Measurements from ENCODE around the gene PACRG.
A peak's percentile ranks its signal among the peaks of the same experiment; 100 is the strongest.

The PACRG gene

DNA sequence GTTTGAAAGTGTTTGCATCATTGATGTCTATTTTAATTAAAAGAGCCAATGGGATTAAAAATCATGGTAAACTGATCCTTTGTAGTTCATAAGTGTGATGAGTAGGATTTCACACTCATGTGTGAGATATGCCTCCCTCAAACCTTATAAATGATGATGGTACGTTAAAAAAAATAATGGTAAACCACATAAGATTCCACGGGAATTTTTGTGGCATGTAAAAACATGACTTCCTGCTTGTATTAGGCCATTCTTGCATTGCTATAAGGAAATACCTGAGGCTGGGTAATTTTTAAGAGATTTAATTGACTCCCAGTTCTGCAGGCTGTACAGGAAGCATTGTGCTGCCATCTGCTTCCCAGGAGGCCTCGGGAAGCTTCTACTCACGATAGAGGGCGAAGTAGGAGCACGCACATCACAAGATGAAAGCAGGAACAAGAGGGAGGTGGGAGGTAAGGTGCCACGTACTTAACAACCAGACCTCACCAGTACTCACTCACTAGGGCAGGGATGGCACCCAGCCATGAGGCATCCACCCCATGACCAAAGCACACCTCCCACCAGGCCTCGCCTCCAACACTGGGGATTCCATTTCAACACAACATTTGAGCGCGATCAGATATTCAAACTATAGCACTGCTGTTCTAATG is 499.2 kb downstream of the PACRG start:
- DNase-seq (ENCODE audit: low read depth in 1 of 2, low spot score in 1 of 2) = no peak
- in situ Hi-C loops (cut with HindIII; ENCODE audit: low pct_unique_long_range_greater_than_20kb, low sequenced_read_pairs) = no loop called here
- TF ChIP-seq JUND (IDR thresholded peaks at IDR 0.05; ENCODE audit: low read depth) = no peak

DNA sequence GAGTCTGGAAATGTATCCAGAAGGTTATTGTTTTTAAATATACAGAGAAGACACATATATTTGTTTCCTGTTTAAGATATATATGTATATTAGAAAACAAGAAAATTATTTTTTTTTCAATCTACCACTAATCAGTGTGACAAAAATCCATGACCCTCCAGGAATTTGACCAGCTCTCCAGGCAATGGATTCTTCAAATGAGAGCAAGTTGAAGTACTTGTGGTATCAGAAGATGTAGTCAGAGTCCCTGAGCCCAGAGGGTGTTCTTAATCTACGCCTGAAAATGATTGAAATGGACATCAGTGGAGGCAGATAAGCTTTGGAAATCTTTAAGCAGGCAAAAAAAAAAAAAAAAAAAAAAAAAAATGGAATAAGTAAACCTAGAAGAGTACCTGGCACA is 500.3 kb downstream of the PACRG start:
- in situ Hi-C loops (cut with HindIII; ENCODE audit: low pct_unique_long_range_greater_than_20kb, low sequenced_read_pairs) = no loop called here
- TF ChIP-seq JUND (IDR thresholded peaks at IDR 0.05; ENCODE audit: low read depth) = no peak
- DNase-seq (ENCODE audit: low read depth in 1 of 2, low spot score in 1 of 2) = no peak

DNA sequence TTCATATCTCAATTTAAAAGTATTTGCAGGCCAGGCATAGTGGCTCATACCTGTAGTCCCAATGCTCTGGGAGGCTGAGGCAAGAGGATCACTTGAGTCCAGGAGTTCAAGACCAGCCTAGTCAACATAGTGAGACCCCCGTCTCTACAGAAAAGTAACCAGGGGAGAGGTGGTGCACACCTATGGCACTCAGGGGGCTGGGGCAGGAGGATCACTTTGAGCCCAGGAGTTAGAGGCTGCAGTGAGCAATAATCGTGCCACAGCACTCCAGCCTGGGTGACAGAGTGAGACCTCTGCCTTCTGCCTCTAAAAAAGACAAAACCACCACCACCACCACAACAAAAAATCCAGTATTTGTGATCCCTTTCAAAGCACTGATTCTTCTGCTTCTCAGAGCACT is 501.3 kb downstream of the PACRG start:
- TF ChIP-seq JUND (IDR thresholded peaks at IDR 0.05; ENCODE audit: low read depth) = no peak
- in situ Hi-C loops (cut with HindIII; ENCODE audit: low pct_unique_long_range_greater_than_20kb, low sequenced_read_pairs) = no loop called here
- no peak for DNase-seq (ENCODE audit: low read depth in 1 of 2, low spot score in 1 of 2)

DNA sequence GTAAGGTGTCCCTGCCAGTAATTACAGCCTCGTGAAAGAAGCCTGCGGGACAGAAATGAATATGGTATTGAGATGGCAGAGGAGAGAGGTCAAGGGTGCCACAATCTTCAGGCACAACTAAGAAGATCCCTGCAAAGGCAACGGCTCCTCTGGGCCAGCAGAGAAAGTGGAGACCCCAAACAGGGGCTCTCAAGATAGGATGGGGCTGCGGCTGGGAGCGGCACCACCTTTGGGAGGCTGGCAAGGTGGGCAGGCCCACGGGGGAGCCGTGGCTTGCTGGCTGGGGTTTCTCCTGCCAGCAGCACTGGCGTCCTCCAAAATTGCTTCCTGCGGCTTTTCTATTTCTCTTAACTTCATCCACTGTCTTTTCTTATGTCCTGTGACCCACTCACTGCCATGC is 503.1 kb downstream of the PACRG start:
- DNase-seq (ENCODE audit: low read depth in 1 of 2, low spot score in 1 of 2) = no peak
- no peak for TF ChIP-seq JUND (IDR thresholded peaks at IDR 0.05; ENCODE audit: low read depth)
- in situ Hi-C loops (cut with HindIII; ENCODE audit: low pct_unique_long_range_greater_than_20kb, low sequenced_read_pairs) = no loop called here

DNA sequence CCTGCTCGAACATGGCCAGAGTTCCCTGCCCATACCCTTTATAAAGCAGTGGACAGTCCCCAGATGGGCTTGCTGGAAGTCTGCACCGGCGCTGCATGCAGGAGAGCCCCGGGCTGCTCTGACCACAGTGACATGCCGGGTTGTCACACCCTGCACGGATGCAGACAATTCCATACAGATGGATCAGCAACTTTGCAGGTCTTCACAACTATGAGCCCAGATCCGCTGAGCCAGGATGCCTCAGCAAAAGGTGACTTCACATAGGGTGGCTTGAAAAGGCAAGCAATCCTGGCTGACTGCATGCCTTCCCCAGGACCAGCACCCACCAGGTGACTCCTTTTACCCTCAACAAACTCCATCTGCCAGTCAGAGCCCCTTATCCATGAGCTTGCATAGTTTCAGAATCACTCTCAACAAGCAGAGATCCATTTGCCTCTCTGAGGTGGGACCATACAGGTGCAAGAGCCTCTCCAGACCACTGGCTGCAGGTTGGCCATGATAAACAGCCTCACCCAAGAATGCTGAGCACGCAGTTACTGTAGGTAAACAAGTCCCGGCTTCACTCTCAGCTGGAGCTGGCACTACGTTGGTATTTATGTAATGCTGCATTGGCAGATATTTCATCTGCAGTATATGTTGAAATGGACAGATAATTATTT is 503.7 kb downstream of the PACRG start:
- DNase-seq (ENCODE audit: low read depth in 1 of 2, low spot score in 1 of 2) = peak in 1 of 2 experiments; percentile 20
- TF ChIP-seq JUND (IDR thresholded peaks at IDR 0.05; ENCODE audit: low read depth) = no peak
- in situ Hi-C loops (cut with HindIII; ENCODE audit: low pct_unique_long_range_greater_than_20kb, low sequenced_read_pairs) = no loop called here

DNA sequence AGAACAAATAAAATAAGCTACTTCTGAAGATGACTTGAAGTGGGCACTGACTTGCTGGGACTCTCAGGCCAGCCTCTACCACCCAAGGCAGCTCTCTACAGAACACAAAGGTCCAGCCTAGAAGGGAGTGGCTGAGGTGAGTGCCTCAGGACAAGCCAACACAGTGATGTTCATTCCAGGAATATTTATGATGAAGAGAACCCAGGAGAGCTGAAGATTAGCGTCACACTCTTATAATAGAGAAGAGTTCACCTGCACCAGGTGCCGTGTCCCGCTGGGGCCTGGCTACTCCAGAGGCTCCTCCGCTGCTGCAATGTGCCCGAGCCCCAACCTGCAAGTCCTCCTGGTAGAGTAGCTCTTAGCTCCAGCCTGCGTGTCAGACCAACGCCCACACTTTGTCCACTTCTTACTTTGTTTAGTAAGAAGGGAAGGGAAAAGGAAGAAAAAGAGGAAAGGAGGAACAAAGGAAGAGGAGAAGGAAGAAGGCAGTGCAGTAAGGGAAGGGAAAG is 504.3 kb downstream of the PACRG start:
- TF ChIP-seq JUND (IDR thresholded peaks at IDR 0.05; ENCODE audit: low read depth) = no peak
- DNase-seq (ENCODE audit: low read depth in 1 of 2, low spot score in 1 of 2) = peak in 1 of 2 experiments; percentile 36
- in situ Hi-C loops (cut with HindIII; ENCODE audit: low pct_unique_long_range_greater_than_20kb, low sequenced_read_pairs) = no loop called here

DNA sequence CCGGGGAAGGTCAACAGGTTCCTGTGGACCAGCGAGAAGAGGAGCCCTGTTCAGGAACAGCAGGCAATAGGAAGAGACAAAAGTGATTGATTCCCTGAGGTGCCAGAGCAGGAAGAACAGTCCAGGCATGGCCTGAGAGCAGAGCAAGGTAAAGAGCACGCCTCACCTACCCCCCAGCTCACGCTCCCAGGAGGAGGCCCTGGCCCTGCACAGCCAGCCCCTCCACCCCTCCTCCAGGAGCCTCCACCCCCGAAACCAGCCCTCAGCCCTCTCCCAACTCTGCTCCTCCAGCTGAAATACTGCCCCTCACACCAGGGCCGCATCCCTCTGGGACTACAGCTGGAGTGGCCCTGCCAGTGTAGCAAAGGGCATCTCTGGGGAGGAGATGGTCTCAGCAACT is 504.9 kb downstream of the PACRG start:
- TF ChIP-seq JUND (IDR thresholded peaks at IDR 0.05; ENCODE audit: low read depth) = no peak
- DNase-seq (ENCODE audit: low read depth in 1 of 2, low spot score in 1 of 2) = no peak
- in situ Hi-C loops (cut with HindIII; ENCODE audit: low pct_unique_long_range_greater_than_20kb, low sequenced_read_pairs) = no loop called here

DNA sequence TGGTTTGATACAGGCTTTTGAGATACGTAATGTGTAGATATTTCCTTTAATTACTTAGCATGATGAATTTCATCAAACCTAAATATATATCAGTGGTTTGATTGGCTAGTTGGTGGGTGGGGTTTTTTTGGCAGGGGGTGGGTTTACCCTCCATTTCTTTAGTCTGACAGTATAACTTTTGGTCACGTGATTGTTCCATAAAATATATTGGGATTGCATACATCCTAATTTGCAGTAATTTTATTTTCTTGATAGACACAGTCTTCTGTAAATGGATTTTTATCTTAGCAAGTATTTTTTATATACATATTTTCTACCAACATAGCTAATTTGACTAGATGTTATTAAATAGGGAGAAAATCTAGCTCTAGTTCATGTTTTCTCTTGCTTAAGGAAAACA is 509.3 kb downstream of the PACRG start:
- TF ChIP-seq JUND (IDR thresholded peaks at IDR 0.05; ENCODE audit: low read depth) = no peak
- in situ Hi-C loops (cut with HindIII; ENCODE audit: low pct_unique_long_range_greater_than_20kb, low sequenced_read_pairs) = no loop called here

DNA sequence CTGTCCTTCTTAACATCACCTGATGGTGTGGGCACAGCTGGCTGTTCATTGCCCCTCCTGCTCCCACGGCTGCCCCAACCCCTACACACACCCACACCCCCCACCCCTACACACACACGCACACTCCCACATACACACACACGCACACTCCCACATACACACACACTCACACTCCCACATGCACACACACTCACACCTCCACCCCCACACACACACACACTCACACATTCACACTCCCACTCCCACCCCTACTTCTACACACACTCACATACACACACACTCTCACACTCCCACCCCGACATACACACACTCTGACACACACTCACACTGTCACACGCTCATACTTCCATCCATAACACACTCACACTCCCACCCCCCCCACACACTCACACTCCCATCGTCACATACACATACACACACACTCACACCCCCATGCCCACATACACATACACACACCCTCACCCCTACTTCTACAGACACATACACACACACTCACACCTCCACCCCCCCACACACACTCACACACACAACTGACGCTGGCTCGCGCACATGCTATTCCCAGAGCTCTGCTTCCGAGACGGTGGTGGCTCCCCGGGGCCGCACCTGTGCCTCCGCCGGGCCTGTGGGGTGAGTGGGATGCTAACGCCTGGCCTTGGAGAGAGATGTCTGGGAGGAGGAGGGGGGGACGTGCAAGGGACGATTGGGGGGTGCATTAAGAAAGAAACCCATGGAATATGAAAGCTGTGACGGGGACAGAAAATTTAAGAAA is 512.0 kb downstream of the PACRG start:
- in situ Hi-C loops (cut with HindIII; ENCODE audit: low pct_unique_long_range_greater_than_20kb, low sequenced_read_pairs) = no loop called here
- no peak for DNase-seq (ENCODE audit: low read depth in 1 of 2, low spot score in 1 of 2)
- TF ChIP-seq JUND (IDR thresholded peaks at IDR 0.05; ENCODE audit: low read depth) = no peak

More for the DNA sequence above, 509.3 kb downstream of the PACRG start:
- no peak for DNase-seq (ENCODE audit: low read depth in 1 of 2, low spot score in 1 of 2)

DNA sequence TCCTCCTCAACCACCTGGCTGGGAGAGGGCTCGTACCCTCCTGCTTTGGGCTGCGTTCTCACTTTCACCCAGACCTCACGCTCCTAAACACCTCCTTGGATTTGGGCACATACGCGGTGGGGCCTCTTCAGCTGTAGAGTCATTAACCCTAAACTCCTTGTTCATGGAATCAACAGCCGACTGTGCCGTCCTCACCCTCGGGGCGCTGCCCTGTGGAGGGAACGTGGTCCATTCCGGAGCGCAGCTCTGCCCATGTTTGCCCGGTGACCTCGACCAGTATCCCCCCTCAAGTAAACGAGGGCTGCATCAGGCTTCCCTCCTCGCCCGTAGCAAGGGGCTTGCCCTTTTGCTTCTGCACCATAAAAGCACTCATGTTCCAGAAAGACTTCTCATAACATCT is 512.8 kb downstream of the PACRG start:
- in situ Hi-C loops (cut with HindIII; ENCODE audit: low pct_unique_long_range_greater_than_20kb, low sequenced_read_pairs) = no loop called here
- no peak for TF ChIP-seq JUND (IDR thresholded peaks at IDR 0.05; ENCODE audit: low read depth)
- DNase-seq (ENCODE audit: low read depth in 1 of 2, low spot score in 1 of 2) = no peak

DNA sequence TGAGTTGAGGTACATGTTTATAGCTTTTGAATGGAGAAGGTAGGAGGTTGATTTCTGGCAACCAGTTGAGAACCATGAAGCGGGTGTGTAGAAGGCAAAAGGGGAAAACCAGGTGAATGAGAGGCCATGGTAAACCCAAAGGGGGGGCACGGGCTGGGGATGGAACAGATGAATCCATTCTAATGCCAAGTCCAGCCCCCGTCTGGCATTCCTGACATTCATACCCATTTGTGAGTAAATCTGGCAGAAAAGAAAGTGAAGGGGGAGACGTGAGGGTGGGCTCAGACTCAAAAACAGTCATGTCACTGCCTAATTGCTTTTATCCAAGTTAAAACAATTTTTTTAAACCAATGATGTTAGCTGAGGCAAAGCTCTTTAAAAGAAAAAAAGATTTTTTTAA is 513.9 kb downstream of the PACRG start:
- TF ChIP-seq JUND (IDR thresholded peaks at IDR 0.05; ENCODE audit: low read depth) = no peak
- DNase-seq (ENCODE audit: low read depth in 1 of 2, low spot score in 1 of 2) = no peak
- in situ Hi-C loops (cut with HindIII; ENCODE audit: low pct_unique_long_range_greater_than_20kb, low sequenced_read_pairs) = no loop called here

DNA sequence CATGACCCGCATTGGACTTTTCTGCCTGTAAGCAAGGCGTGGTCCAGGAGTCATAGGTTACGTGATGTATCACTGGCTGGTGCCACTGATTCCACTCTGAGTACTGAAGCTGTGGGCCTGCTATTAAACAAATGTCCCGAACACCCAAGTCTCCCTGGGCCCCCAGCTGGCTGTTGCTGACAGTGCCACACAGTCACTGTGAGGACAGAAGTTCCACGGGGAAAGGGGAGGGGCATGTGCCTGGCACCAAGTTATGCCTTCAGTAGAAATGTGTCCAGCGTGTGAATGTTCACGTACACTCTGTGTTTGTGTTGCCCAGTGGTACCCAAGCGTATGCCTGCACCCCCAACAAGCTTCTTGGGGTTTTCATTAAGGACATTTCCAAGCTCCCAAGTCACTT is 515.3 kb downstream of the PACRG start:
- in situ Hi-C loops (cut with HindIII; ENCODE audit: low pct_unique_long_range_greater_than_20kb, low sequenced_read_pairs) = no loop called here
- TF ChIP-seq JUND (IDR thresholded peaks at IDR 0.05; ENCODE audit: low read depth) = no peak
- no peak for DNase-seq (ENCODE audit: low read depth in 1 of 2, low spot score in 1 of 2)

Measured in T47D (cell line).